K562 (cell line): Measurements from ENCODE around the gene BID. TPM values are rescaled to one million over a fixed set of nuclear protein-coding genes. Genes with fewer than 3 reads are reported as not detected.
A peak's percentile ranks its signal among the peaks of the same experiment; 100 is the strongest.

ENCODE experiments used
- ATAC-seq: fragments of 200-7000 bp; cut with Tn5 transposase; 3 replicates; pipeline ENCODE4 v1.9.1; 2020; ENCODE audit warnings: moderate library complexity
- BruUV-seq: library from RNA; stranded (reverse); fragments of 400-500 nt; replicated peaks from 2 replicates; lab custom pipeline; 2021; lab: Mats Ljungman, UMichigan
- CTCF ChIA-PET: fragments of 300-600 bp; formaldehyde crosslinking; extraction: SDS; loops from one replicate; lab custom pipeline; 2021; ENCODE audit warnings: low intra/inter-chr PET ratio; lab: Yijun Ruan, JAX
- POLR2A ChIA-PET: fragments of 300-600, 350-650 bp; sonication (Branson Sonifier 250); formaldehyde crosslinking; extraction: SDS; loops from one replicate; lab custom pipeline; 2021; ENCODE audit warnings: antibody characterized with exemption, inconsistent platforms; lab: Yijun Ruan, JAX
- DNase-seq, 4 experiments: peaks; one replicate each; pipeline versions ENCODE4 v3.0.0 to v3.0.0-alpha.2; 2011 to 2018; ENCODE audit warnings: low spot score in 3 of 4, mixed read lengths in 3 of 4; ENCODE audit errors: extremely low read depth in 1 of 4
- FAIRE-seq: peaks from 2 replicates; lab custom pipeline; 2011; peaks lifted over from hg19 to GRCh38; lab: Jason Lieb, UNC
- H2AFZ ChIP-seq: 2 replicates; pipeline ENCODE4 v1.6.0; 2011; ENCODE audit warnings: low read depth, low read length, control low read depth, inconsistent platforms
- H3K27ac ChIP-seq: fragments of 200-600 bp; 3 replicates; pipeline ENCODE4 v1.8.0; 2011; ENCODE audit warnings: low read depth, mild to moderate bottlenecking, control low read depth, inconsistent platforms, low read length, moderate library complexity, mixed read lengths; ENCODE audit errors: extremely low read depth
- H3K27me3 ChIP-seq, 2 experiments: fragments of 300-600 bp in 1 of 2; 2 replicates in 1 of 2; 3 replicates in 1 of 2; pipeline versions ENCODE4 v1.6.0 to v1.8.0; 2011; ENCODE audit warnings: inconsistent platforms in 2 of 2, low read length in 2 of 2, mild to moderate bottlenecking in 1 of 2, mixed read lengths in 1 of 2, moderate library complexity in 1 of 2; ENCODE audit not compliant: control insufficient read depth in 2 of 2, insufficient read depth in 2 of 2
- H3K36me3 ChIP-seq: fragments of 300-600 bp; 3 replicates; pipeline ENCODE4 v1.8.0; 2011; ENCODE audit warnings: mild to moderate bottlenecking, low read length, inconsistent platforms; ENCODE audit not compliant: control insufficient read depth, insufficient read depth
- H3K4me1 ChIP-seq, 2 experiments: fragments of 200-600 bp in 1 of 2; replicated peaks in 1 of 2; 2 replicates in 1 of 2; 3 replicates in 1 of 2; pipeline versions ENCODE4 v1.5.1 to v1.8.0; 2011; ENCODE audit warnings: inconsistent platforms in 2 of 2, low read length in 2 of 2, mild to moderate bottlenecking in 1 of 2, mixed read lengths in 1 of 2, moderate library complexity in 1 of 2; ENCODE audit not compliant: control insufficient read depth in 2 of 2, insufficient read depth in 2 of 2
- H3K4me2 ChIP-seq: 2 replicates; pipeline ENCODE4 v1.6.1; 2011; ENCODE audit warnings: low read length, control low read depth, inconsistent platforms, mixed read lengths; ENCODE audit not compliant: insufficient read depth
- H3K4me3 ChIP-seq: fragments of 200-600 bp; sonication (generic), shearing (Covaris generic); 2 replicates; pipeline ENCODE4 v1.5.1; 2016; ENCODE audit warnings: control low read depth, inconsistent platforms
- H3K79me2 ChIP-seq: fragments of 200-600 bp; 3 replicates; pipeline ENCODE4 v1.8.0; 2011; ENCODE audit warnings: low read length, inconsistent platforms; ENCODE audit not compliant: control insufficient read depth, insufficient read depth
- H3K9ac ChIP-seq, 2 experiments: 2 replicates each; pipeline versions ENCODE4 v1.6.0 to v1.6.1; 2011; ENCODE audit warnings: low read depth in 2 of 2, low read length in 2 of 2, control low read depth in 1 of 2, inconsistent platforms in 1 of 2, mild to moderate bottlenecking in 1 of 2, mixed read lengths in 1 of 2; ENCODE audit not compliant: insufficient read depth in 1 of 2
- H3K9me1 ChIP-seq: one replicate; pipeline ENCODE4 v1.6.0; 2011; ENCODE audit warnings: inconsistent platforms, mild to moderate bottlenecking, low read length, moderate library complexity; ENCODE audit not compliant: control insufficient read depth, insufficient read depth
- H3K9me3 ChIP-seq: replicated peaks from 2 replicates; pipeline ENCODE4 v1.5.1; 2011; ENCODE audit warnings: low read depth, low read length, inconsistent platforms; ENCODE audit not compliant: control insufficient read depth, insufficient read depth
- H4K20me1 ChIP-seq: replicated peaks from 2 replicates; pipeline ENCODE4 v1.6.1; 2011; ENCODE audit warnings: low read length, inconsistent platforms, mixed read lengths; ENCODE audit not compliant: control insufficient read depth, insufficient read depth
- JUND ChIP-seq, 2 experiments: IDR thresholded peaks; 2 replicates in 1 of 2; 3 replicates in 1 of 2; pipeline ENCODE4 v1.6.1; 2011; ENCODE audit warnings: borderline replicate concordance in 2 of 2, low read depth in 2 of 2, low read length in 2 of 2, improper control_type of control experiment in 1 of 2, missing biosample characterization in 1 of 2, missing genetic modification characterization in 1 of 2, missing genetic modification reagents in 1 of 2
- NONO ChIP-seq, 2 experiments: fragments of 200-400 bp in 1 of 2; fragments of 450-650 bp in 1 of 2; formaldehyde crosslinking in 1 of 2; IDR thresholded peaks; 2 replicates each; pipeline ENCODE4 v1.6.1; 2017; ENCODE audit warnings: low read depth in 2 of 2, mild to moderate bottlenecking in 2 of 2, moderate library complexity in 2 of 2, low read length in 1 of 2
- POLR2G ChIP-seq: fragments of 200-400 bp; formaldehyde crosslinking; IDR thresholded peaks from 2 replicates; pipeline ENCODE4 v1.6.1; 2017; ENCODE audit warnings: low read depth, mild to moderate bottlenecking, antibody characterized with exemption, low read length, moderate library complexity
- PRPF4 ChIP-seq: fragments of 200-400 bp; formaldehyde crosslinking; IDR thresholded peaks from one replicate; pipeline ENCODE4 v1.6.1; 2017; ENCODE audit warnings: low read length, low read depth, mild to moderate bottlenecking; ENCODE audit not compliant: insufficient read depth, poor library complexity, severe bottlenecking
- SMARCA5 ChIP-seq: fragments of 450-650 bp; IDR thresholded peaks from 2 replicates; pipeline ENCODE4 v1.6.1; 2016
- TRIM24 ChIP-seq, 2 experiments: fragments of 450-650 bp; IDR thresholded peaks; 2 replicates each; pipeline ENCODE4 v1.6.1; 2016
- WGBS: fragments of 100-300 bp; shearing (Covaris generic); methylation state at CpG from one replicate; pipeline ENCODE4 v1.1.6; 2016; ENCODE audit warnings: low coverage, mixed read lengths; ENCODE audit not compliant: insufficient coverage; ENCODE audit errors: missing lambda C conversion rate; 5-methylcytosine and 5-hydroxymethylcytosine counted together
- in situ Hi-C: fragments of 300-500 bp; cut with MboI; formaldehyde crosslinking; loops from 4 replicates; pipeline ENCODE4 v1.15.0; 2018; ENCODE audit warnings: inconsistent platforms, mixed read lengths
- intact Hi-C: fragments of 100-400 bp; cut with micrococcal nuclease; formaldehyde crosslinking; loops from 2 replicates; pipeline ENCODE4 v1.14.2; 2022
- polyA plus RNA-seq, 8 experiments: library from polyadenylated mRNA; depleted of rRNA in 4 of 8; stranded (reverse) in 5 of 8; unstranded in 3 of 8; fragments of >200 nt; fragmentation: Nextera tagmentation in 2 of 8; fragmentation: Illumina TruSeq in 1 of 8; extraction: Ambion mirVana in 2 of 8; extraction: Trizol in 1 of 8; gene quantifications; 2 replicates each; pipeline versions ENCODE4 v1.2.1 to v1.2.3, GENCODE V29; 2011 to 2014; ENCODE audit warnings: inconsistent platforms in 1 of 8, missing spikeins in 1 of 8
- total RNA-seq, 7 experiments: library from RNA; depleted of rRNA in 6 of 7; stranded (reverse); fragments of >200 nt in 6 of 7; fragmentation: Illumina TruSeq in 2 of 7; extraction: Trizol in 2 of 7; gene quantifications; 2 replicates each; pipeline versions ENCODE4 v1.2.1 to v1.2.3, GENCODE V29; 2011 to 2021; ENCODE audit warnings: low replicate concordance in 1 of 7
- TF ChIP-seq, protein P1 (sequence below): fragments of 250-450 bp; sonication (Bioruptor Pico); IDR thresholded peaks from 2 replicates; pipeline ENCODE4 v1.4.0; 2020; ENCODE audit warnings: borderline replicate concordance
- TF ChIP-seq, protein P2 (sequence below): fragments of 450-650 bp; IDR thresholded peaks from 2 replicates; pipeline ENCODE4 v1.6.1; 2018; ENCODE audit warnings: mild to moderate bottlenecking, low read depth; ENCODE audit not compliant: partially characterized antibody
- TF ChIP-seq, protein P3 (sequence below), 2 experiments: fragments of 450-650 bp in 1 of 2; IDR thresholded peaks; 2 replicates each; pipeline ENCODE4 v1.6.1; 2011 to 2017; ENCODE audit warnings: low read depth in 2 of 2, antibody characterized with exemption in 1 of 2, borderline replicate concordance in 1 of 2, low read length in 1 of 2, mild to moderate bottlenecking in 1 of 2, mixed read lengths in 1 of 2; ENCODE audit not compliant: control insufficient read depth in 1 of 2

Gene BID
- total and polyA plus RNA-seq, 9 of the 15 experiments (the other 6 are each of a cell fraction or from before 2014, with no cell fraction given): 5.2 to 209 (median 63.7) TPM

DNA sequence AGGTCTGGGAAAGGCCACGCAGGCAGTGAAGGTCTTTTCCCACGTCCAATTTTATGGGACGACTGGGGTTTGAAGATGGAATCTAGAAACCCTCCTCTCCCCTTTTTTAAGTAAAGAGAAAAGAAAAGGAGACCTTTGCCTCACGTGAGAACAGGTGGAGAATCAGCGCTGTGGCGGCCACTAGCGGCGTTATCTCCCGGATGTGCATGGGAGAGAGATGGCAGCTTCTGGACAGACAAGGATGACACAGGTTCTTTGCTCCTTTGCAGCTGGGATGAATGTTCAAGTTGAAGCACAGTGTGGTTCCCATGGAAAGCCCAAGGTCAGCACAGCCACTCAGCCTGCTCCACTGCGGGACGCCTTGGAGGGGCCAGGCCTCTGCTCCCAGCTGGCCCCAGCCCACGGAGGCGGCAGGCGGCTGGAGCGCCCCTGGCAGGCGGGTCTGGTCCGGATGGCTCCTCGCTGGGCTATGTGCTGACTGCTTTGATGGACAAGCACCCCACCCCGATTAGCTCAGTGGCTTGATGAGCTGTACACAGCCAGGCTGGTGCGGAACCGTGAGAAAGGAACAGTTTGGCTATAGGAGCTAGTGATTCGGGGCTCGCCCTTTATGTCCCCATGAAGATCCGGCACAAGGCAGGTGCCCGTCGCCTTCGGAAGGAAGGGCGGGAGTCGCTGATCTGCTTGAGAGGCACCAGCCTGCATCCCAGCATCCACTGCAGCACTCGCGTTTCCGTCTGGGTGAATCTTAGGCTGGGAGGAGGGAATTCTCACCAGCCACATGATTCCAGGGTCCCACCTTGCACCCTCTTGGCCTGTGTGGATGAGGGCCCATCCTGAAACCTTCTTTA lies 14.5 kb upstream of the BID start (continued):
- TF ChIP-seq JUND (IDR thresholded peaks at IDR 0.05; ENCODE audit: borderline replicate concordance, low read depth, low read length) (0 out of 2 replicates have a peak, but pooled peaks have one; percentile 9), JUND (tag; IDR thresholded peaks at IDR 0.05; ENCODE audit: borderline replicate concordance, low read depth, low read length) (0 out of 3 replicates have a peak, but pooled peaks have one; percentile 33), TRIM24 (IDR thresholded peaks at IDR 0.05) (no peak), POLR2G (no peak)
- TF ChIP-seq, protein P1, sequence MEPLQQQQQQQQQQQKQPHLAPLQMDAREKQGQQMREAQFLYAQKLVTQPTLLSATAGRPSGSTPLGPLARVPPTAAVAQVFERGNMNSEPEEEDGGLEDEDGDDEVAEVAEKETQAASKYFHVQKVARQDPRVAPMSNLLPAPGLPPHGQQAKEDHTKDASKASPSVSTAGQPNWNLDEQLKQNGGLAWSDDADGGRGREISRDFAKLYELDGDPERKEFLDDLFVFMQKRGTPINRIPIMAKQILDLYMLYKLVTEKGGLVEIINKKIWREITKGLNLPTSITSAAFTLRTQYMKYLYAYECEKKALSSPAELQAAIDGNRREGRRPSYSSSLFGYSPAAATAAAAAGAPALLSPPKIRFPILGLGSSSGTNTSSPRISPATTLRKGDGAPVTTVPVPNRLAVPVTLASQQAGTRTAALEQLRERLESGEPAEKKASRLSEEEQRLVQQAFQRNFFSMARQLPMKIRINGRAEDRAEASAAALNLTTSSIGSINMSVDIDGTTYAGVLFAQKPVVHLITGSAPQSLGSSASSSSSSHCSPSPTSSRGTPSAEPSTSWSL: no peak
- TF ChIP-seq, all 486 proteins: peak for 23

DNA sequence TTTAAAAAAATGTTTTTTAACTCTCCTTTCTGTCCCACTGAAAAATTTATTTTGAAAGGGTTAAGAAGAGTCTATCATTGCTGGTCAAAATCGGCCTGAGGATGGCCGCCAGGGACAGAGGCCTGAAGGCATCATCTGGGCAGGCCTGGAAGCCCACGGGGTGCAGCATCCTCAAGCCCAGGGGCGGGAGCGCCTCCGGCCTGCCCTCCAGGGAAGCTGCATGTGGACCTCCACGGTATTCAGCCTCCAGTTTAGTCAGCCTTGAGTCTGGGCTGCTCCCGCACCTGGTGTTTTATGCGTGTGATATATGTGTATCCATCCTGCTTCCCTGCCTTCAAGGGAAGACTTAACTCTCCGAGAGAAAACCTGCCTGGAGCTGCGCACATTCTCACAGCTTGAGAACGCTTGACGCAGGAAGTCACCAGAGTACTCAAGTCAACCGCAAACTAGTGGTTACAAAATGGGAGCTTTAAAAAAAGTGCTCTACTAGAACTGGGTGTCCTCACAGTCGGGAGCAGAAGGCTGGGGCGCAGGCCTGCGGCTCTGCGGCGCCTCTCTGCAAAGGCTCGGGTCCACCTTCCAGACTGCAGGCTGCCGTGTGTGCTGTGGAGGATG lies 13.6 kb upstream of the BID start:
- in situ Hi-C loops (no loop called here), intact Hi-C loops (loop anchor here (2.0 to 5.0 kb wide), 3 partner anchors 151 to 289 kb away; partner anchors contain the start of genes BCL2L13 and PEX26)
- no peak for DNase-seq
- Histone ChIP-seq H3K9ac (peak overlapping the region in 1 of 2 experiments; percentile 54; a peak in 1 of 4 replicates), H3K4me2 (no peak overlapping the region), H3K4me3 (no peak overlapping the region), H3K9me1 (peaks cover 5% of the 10 kb centered on the region), H3K27ac (no peak overlapping the region), H3K4me1 (peaks cover 30 to 59% of the 10 kb centered on the region in 2 experiments; a peak in 4 of 5 replicates), H2AFZ (no peak overlapping the region), H3K27me3 (no peaks in the 10 kb centered on the region; a peak in 1 of 5 replicates), H3K9me3 (no peaks in the 10 kb centered on the region), H3K79me2 (no peaks in the 10 kb centered on the region), H3K36me3 (no peaks in the 10 kb centered on the region; the same call in 2 of the 3 replicates), H4K20me1 (peaks cover 6% of the 10 kb centered on the region; the same call in 1 of the 2 replicates)
- no peak for FAIRE-seq
- POLR2A ChIA-PET: interaction anchor here (0.6 to 6.0 kb wide), 4 partner anchors 15 to 473 kb away, joined by 3 to 54 read pairs (median 4); partner anchors contain the start of gene BID
- 91% methylated on average over 21 of the region's 21 CpGs for WGBS
- CTCF ChIA-PET: interaction anchor here (3.3 kb wide), 1 partner anchor 45 kb away, joined by 23 read pairs; no protein-coding TSS in a partner anchor
- no TSS peak for BruUV-seq
- ATAC-seq: no peak
- TF ChIP-seq, protein P2, sequence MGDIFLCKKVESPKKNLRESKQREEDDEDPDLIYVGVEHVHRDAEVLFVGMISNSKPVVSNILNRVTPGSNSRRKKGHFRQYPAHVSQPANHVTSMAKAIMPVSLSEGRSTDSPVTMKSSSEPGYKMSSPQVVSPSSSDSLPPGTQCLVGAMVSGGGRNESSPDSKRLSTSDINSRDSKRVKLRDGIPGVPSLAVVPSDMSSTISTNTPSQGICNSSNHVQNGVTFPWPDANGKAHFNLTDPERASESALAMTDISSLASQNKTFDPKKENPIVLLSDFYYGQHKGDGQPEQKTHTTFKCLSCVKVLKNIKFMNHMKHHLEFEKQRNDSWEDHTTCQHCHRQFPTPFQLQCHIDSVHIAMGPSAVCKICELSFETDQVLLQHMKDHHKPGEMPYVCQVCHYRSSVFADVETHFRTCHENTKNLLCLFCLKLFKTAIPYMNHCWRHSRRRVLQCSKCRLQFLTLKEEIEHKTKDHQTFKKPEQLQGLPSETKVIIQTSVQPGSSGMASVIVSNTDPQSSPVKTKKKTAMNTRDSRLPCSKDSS: no peak
- TF ChIP-seq PRPF4: no peak
- TF ChIP-seq NONO (IDR thresholded peaks at IDR 0.05; ENCODE audit: low read depth in 2 of 2, low read length in 1 of 2): no peak
- no peak for TF ChIP-seq SMARCA5
- TF ChIP-seq, protein P3, sequence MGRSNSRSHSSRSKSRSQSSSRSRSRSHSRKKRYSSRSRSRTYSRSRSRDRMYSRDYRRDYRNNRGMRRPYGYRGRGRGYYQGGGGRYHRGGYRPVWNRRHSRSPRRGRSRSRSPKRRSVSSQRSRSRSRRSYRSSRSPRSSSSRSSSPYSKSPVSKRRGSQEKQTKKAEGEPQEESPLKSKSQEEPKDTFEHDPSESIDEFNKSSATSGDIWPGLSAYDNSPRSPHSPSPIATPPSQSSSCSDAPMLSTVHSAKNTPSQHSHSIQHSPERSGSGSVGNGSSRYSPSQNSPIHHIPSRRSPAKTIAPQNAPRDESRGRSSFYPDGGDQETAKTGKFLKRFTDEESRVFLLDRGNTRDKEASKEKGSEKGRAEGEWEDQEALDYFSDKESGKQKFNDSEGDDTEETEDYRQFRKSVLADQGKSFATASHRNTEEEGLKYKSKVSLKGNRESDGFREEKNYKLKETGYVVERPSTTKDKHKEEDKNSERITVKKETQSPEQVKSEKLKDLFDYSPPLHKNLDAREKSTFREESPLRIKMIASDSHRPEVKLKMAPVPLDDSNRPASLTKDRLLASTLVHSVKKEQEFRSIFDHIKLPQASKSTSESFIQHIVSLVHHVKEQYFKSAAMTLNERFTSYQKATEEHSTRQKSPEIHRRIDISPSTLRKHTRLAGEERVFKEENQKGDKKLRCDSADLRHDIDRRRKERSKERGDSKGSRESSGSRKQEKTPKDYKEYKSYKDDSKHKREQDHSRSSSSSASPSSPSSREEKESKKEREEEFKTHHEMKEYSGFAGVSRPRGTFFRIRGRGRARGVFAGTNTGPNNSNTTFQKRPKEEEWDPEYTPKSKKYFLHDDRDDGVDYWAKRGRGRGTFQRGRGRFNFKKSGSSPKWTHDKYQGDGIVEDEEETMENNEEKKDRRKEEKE (IDR thresholded peaks at IDR 0.05; ENCODE audit: borderline replicate concordance in 1 of 2, control insufficient read depth in 1 of 2, low read depth in 2 of 2, low read length in 1 of 2): no peak
